Stimulated activated CD4-positive, alpha-beta T cell treated with anti-CD3 and anti-CD28 coated beads, Interleukin-15, amount 100 ng/mL, for 24 hours (primary cell): ENCODE data around the gene TPRG1.
"Not testable (repeated sequence)": the region's sequence is repeated elsewhere in the genome, so short reads cannot be mapped to it uniquely, and the experiment has no call there.

ENCODE experiments used
- DNase-seq: peaks from one replicate; pipeline ENCODE4 v3.0.0-alpha.2; 2020

TPRG1 gene

DNA sequence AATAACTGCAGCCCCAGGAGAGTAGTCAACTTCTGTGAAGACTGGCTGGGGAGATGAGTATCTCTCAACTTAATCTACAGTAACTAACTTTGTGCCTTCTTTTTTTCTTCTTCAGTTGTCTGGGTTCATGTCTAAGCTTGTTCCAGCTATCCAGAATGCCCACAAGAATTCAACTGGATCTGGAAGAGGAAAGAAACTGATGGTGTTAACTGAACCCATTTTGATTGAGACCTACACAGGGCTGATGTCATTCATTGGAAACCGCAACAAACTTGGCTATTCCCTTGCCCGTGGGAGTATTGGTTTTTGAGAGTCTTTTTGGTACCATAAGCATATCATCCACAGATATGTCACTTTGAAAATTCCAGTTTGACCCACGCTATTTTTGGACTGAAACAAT lies 148.7 kb downstream of the TPRG1 start:
- no peak for DNase-seq

DNA sequence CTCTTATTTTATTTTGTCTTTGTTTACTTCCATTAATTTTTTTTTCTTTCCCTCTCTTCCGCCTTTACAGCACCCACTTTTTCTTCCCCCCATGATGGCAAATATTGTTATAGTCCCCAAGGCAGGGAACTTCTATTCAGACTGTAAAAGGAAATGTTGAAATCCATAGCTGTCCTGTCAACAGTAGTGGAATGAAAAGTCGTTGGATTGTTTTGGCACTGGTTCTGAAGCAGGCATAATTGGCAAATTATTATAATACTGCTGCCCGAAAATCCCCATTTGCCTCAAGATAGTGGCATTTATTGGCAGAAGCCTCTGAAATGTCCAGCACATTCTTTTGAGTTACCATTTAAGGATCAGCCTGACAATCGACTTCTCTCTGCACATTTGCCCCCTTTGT lies 150.6 kb downstream of the TPRG1 start:
- DNase-seq = no peak

GRCh38 chr3:189324538-189325138 lies 152.9 kb downstream of the TPRG1 start:
- DNase-seq = peak; percentile 85

DNA sequence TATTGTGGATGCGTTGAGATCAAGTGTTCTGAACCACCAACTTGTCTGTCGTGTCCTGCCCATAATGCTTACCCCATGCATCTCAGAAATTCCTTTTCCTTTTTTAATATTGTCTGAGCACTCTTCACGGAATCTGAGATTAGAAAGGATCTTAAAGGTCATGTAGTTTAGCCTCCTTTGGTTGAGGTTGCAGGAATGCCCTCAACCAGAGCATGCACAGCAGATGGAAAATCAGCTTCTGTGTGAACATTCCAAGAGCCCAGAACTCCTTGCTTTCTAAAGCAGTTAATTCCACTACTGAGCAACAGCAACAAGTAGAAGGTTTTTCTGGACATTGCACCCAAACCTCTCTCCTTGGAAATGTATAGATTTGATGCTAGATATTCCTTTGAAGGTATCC lies 153.7 kb downstream of the TPRG1 start:
- no peak for DNase-seq

DNA sequence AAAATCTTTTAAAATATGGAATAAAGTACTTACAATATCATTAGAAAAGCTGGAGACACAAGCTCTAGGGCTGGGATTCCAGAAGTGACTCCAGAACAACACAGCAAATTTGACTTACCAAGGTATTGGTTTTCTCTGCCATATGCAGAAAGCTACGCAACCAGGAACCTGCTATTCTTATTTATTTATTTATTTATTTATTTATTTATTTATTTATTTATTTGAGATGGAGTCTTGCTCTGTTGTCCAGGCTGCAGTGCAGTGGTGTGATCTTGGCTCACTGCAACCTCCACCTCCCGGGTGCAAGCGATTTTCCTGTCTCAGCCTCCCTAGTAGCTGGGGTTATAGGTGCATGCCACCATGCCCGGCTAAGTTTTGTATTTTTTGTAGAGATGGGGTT lies 157.9 kb downstream of the TPRG1 start:
- DNase-seq = not testable (repeated sequence)

DNA sequence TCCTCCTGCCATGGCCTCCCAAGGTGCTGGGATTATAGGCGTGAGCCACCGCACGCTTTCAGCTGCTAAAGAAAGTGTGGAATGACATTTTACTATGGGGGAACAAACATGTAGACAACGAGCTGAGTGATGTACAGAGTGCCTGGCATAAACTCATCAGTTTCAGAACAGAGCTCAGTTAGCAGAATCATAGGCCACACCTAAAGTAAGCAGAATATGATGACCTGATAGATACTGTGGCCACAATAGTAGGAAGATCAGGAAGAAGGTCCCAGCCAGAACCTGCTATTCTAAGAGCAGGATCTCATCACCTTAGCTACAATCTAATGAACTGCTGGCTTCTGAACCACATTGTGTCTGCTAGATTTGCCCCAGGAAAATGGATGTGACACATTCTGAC lies 158.3 kb downstream of the TPRG1 start:
- DNase-seq = no peak

DNA sequence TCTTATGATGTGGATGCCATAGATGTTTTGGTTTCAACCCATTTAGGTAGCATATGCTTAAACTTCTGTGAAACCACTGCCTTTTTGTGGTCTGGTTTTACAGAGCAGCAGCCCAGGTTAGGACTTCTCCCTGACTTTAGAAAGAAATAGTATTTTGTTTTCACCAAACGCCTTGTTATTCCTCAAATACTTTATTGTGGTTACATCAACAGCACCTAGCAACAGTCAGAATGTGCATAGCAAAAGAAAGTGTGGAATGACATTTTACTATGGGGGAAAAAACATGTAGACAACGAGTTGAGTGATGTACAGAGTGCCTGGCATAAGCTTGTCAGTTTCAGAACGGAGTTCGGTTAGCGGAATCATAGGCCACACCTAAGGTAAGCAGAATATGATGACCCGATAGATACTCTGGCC lies 159.2 kb downstream of the TPRG1 start:
- DNase-seq = no peak

DNA sequence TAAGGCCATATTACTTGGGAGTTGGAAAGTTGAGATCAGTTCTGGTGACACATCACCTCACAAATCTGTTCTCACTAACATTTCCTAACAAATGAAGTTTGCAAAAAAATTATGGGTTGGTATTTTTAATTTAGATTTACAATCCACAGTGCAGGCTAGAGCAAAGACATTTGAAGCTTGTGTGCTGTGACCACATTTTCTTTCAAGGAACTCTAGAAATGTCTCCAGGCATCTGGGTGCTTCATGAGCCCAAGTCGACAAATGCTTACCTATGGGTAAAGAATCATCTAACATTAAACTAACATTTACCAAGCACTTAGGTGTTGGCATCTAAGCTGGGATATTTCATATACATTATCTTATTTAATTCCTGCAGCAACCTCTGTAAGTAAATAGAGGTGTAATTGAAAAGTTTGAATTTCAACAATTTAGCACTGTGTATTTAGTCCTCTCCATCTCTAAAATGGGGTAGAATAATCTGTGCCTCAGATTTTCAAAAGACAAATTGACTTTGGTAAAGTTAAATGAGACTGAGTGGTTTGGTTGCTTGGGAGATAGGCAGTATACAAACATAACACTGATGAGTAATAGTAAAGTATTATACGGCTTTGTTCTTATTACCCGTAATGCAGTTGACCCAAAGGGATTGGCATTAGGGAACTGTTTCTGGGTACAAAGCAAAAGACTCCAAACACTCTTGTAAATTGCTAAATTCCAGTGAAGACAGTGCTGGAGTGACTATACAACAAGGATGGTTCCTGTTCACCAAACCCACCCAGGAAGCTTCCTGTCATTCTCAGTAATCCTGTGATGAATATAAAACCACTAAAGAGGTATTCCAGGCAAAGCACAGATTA lies 162.5 kb downstream of the TPRG1 start:
- no peak for DNase-seq

DNA sequence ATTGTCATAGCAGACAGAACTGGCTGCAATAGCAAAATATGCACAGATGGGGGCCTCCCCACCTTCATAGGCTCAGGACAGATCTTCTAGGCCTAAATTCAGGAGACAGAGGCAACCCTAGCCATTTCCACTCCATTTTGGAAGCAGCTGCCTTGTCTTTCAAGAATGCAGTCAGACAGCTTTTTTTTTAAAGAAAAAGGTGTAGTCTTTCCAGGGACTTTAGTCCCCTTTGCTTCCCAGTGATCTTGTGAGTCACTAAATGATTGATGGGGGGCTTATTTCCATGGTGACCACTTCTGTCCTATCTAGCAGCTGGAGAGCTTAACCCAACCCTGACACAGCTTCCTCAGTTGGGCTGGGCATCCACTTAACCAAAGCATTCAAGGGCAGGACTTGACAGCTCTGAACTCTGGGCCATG lies 165.9 kb downstream of the TPRG1 start:
- no peak for DNase-seq

DNA sequence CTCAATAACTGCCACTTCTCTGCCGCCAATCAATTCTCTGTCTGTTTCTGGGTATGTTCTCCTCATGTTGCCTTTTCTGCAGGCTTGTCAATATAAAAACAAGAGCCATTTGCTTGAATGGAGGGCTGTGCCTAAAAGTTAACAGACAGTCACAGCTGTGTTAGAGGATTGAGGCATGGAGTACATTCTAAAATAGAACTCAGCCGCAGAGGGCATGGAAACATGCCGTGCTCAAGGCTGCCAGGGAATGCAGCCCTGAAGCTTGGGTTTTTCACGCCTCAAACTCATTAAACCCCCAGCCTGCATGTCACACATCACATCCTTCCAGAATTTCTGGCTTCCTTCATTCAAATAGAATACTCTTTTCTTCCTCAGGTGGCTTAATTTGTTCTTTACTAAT lies 166.6 kb downstream of the TPRG1 start:
- no peak for DNase-seq

DNA sequence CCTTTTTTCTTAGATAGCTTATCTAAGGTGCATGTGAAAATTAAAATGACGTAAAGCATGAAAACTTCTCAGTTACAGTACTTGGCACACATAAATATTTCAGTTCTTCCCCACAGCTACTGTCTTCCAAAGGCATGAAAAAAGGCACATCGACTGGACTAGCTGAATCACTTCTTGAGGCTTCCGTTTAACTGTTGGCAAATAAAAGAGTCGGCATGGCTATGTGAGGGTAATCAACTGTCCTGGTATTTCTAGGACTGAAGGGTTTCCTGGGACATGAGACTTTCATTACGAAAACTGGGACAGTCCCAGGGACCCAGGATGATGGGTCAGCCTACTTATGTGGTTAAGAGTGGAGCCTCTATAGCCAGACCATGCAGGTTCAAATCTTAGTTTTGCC lies 168.2 kb downstream of the TPRG1 start:
- DNase-seq = no peak

- peak; percentile 36 for DNase-seq
These were observed 169.1 kb downstream of the TPRG1 start for GRCh38 chr3:189340680-189341460.

DNA sequence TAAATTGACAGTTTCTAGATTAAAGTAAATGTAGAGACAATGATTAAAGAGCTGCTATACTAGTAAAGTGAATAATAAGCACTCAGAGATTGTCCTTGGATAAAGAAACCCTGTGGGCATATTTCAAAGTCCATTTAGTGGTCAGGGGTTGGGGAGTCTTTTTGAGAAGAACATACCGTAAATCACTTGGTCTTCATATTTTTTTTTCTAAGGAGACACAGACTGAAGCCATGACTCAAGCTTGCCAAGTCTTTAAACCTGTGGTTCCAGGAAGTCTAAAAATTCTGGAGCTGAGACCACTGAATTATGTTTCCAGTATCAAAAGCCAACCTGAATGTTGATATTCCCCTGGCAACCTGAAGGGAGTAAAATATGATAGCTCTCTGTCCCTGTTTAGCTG lies 171.0 kb downstream of the TPRG1 start:
- DNase-seq = no peak

DNA sequence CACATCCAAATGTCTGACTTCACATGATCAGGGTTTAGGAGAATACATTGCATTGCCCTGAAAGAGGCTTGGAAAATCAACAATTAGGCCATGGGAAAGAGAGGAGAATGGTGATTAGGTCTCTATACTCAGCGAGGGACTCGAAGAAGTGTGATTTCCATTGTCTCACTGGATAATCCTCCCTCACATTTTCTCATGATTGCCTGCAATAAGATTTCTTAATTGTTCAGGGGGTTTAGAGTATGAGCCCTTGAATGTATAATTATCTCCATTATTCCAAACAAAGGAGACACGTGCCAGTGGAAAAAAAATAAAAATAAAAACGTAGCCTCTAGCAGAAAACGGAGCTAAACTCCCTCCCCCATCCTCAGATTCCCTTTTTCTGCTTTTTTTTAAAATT lies 173.2 kb downstream of the TPRG1 start:
- DNase-seq = no peak

GRCh38 chr3:189349772-189350171 lies 178.0 kb downstream of the TPRG1 start:
- DNase-seq = no peak

DNA sequence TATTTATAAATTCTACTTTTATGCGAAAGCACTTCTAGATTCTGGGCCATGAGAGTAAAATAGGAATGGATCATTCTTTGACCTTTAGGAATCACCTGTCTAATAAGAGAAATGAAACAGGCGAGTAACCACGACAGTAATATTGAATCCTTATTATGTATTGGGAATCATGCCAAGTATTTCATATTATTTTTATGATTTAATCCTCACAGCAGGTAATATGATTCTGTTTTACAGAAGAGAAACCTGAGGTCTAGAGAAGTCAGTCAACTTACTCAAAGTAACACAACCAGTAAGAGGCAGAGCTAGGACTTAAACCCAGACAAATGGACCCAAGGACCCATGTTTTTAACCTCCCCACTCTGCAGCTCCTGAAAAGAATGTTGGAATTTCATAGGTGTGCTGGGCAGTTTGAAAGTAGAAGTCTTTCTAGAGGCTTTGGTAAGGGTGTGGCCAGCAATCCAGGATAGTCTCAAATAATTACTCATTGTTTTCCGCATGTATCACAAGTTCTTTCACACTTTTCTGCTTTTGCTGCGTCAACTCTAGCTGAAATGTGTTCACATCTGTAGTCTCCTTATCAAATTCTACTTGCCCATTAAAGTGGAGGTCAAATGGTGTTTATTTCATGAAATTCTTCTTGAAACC lies 181.7 kb downstream of the TPRG1 start:
- DNase-seq = no peak

GRCh38 chr3:189353988-189354889 lies 182.5 kb downstream of the TPRG1 start:
- no peak for DNase-seq

GRCh38 chr3:189355115-189355480 lies 183.3 kb downstream of the TPRG1 start:
- DNase-seq = no peak

DNA sequence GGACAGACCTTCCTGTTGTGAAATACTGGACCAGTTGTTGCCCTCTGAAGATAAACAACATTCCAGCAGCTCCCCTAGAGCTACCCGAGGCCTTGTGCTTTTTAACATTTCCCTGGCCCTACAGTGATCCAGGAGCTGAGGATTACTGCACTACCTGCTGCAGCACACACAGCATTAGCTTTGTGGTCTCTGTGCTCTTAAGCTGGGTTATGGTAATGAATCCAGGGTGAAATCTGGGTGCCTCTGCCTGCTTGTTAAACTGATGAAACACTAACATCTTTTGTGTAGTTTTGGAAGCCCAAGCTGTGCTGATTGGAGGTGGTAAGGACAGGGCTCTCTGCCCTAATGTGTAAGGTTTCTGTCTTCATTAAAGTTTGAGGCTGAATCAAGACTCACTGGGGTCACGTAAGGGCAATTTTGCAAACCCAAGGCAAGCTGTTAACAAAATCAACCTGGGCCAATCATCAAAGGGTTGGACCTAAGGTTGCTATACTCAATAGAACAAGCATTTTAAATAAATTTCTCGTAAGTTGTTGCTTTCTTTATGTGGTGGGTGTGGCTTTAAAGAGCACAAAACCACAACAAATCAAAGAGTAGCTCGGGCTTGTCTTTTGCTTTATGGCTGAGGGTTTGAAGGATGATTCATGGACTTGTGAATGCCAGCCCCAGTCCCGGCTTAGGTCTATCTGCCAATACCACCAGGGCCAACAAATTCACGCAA lies 183.9 kb downstream of the TPRG1 start:
- peak; percentile 41 for DNase-seq

DNA sequence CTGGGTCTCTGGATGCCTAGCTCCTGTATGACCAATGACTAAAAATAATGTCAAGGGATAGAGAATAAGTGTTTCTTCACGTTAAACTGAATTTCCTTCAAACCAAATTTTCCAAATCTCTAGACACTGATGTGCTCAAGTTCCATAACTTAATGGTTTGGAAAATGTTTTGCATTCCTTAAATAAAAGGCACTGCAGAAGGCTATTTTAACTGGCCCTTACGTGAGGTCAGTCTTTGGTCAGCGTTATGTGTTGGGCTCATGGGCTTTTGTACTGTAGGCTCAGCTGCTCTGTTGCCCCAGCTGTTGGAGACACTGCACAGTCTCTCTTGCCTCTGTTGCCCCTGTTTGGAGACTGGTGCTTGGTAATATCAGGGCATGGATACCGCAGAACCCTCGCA lies 188.5 kb downstream of the TPRG1 start:
- no peak for DNase-seq

- no peak for DNase-seq
These were observed 189.5 kb downstream of the TPRG1 start for GRCh38 chr3:189361103-189361835.
